ENCODE data around the gene SLC16A13. TPM values are rescaled to one million over a fixed set of nuclear protein-coding genes. Genes with fewer than 3 reads are reported as not detected.

SLC16A13 gene
- total and polyA plus RNA-seq, 2 of the 8 experiments (the other 6 are each of a cell fraction or from before 2014, with no cell fraction given) = 5.4 to 5.8 TPM

DNA sequence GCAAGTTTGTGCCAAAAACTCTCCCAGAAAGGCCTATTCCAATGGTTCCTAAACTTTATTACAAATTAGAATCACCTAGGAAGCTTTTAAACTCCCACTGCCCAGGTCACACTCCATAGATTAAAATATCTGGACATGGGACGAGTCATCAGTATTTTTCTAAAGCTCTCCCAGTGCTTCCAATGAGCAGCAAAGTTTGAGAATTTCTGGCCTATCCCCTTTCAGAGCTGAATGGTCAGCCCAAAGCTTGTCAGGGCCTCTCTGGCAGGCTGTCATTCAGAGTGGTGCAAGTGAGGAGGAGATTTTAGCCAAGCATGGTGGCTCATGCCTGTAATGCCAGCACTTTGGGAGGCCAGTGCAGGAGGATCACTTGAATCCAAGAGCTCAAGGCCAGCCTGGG is 10.6 kb upstream of the SLC16A13 start:
- Histone ChIP-seq H3K4ac (replicated peaks; ENCODE audit: insufficient read length, low read depth, low read length) (no peak overlapping the region), H3K79me1 (ENCODE audit: low read depth, low read length) (no peaks in the 10 kb centered on the region), H2AFZ (ENCODE audit: low read length) (no peak overlapping the region), H3K4me3 (ENCODE audit: extremely low read depth in 1 of 4, insufficient read depth in 2 of 4, low read depth in 3 of 4, low read length in 4 of 4) (no peak overlapping the region), H4K5ac (ENCODE audit: insufficient read length, low read depth, low read length) (no peak overlapping the region), H3K79me2 (ENCODE audit: control insufficient read depth in 1 of 2, insufficient read depth in 2 of 2, low read length in 2 of 2) (no peaks in the 10 kb centered on the region), H3K4me1 (replicated peaks in 1 of 4; ENCODE audit: control insufficient read depth in 3 of 4, insufficient read depth in 4 of 4, low read length in 3 of 4) (peaks cover 0 to 6% (median 3%) of the 10 kb centered on the region in 4 experiments; a peak in 6 of 7 replicates), H4K8ac (ENCODE audit: extremely low read depth, insufficient read depth, low read length) (no peak overlapping the region), H3K23ac (ENCODE audit: insufficient read length) (no peak overlapping the region), H3K56ac (replicated peaks; ENCODE audit: insufficient read length, low read depth, low read length) (no peak overlapping the region), H3K27ac (ENCODE audit: low read depth, low read length) (no peak overlapping the region), H3K23me2 (ENCODE audit: low read depth, low read length) (peaks cover 11% of the 10 kb centered on the region), H3K9me3 (ENCODE audit: insufficient read depth in 2 of 2, low read depth in 1 of 2, low read length in 1 of 2) (no peaks in the 10 kb centered on the region), H3K9ac (replicated peaks in 1 of 4; ENCODE audit: extremely low read depth in 1 of 4, low read depth in 3 of 4, low read length in 3 of 4) (no peak overlapping the region), H2BK5ac (ENCODE audit: low read depth, low read length) (no peak overlapping the region), H3K27me3 (replicated peaks in 1 of 4; ENCODE audit: control insufficient read depth in 3 of 4, extremely low read depth in 1 of 4, insufficient read depth in 3 of 4, low read length in 3 of 4) (peaks cover 0 to 16% (median 14%) of the 10 kb centered on the region in 4 experiments; a peak in 6 of 7 replicates), H2AK5ac (ENCODE audit: low read depth, low read length) (no peak overlapping the region), H2BK12ac (ENCODE audit: low read depth, low read length) (no peak overlapping the region), H3K18ac (ENCODE audit: extremely low read depth, low read length) (no peak overlapping the region), H4K20me1 (replicated peaks in 1 of 2; ENCODE audit: control insufficient read depth in 1 of 2, insufficient read depth in 2 of 2, low read length in 2 of 2) (no peaks in the 10 kb centered on the region), H3K4me2 (ENCODE audit: insufficient read depth in 1 of 2, low read depth in 2 of 2, low read length in 2 of 2) (no peak overlapping the region), H2BK20ac (ENCODE audit: low read length) (no peak overlapping the region), H3K36me3 (ENCODE audit: control insufficient read depth in 2 of 4, insufficient read depth in 4 of 4, low read length in 3 of 4) (peaks cover 0 to 8% (median 3%) of the 10 kb centered on the region in 4 experiments; a peak in 1 of 8 replicates), H2BK120ac (replicated peaks; ENCODE audit: low read depth, low read length) (no peak overlapping the region), H3K14ac (ENCODE audit: insufficient read length) (no peak overlapping the region), H2BK15ac (ENCODE audit: low read length) (no peak overlapping the region), H4K91ac (replicated peaks; ENCODE audit: insufficient read length, low read length) (no peak overlapping the region)
- FAIRE-seq = no peak
- DNase-seq (ENCODE audit: low read depth in 1 of 2, low spot score in 2 of 2) = no peak
- TF ChIP-seq BCL11A (IDR thresholded peaks at IDR 0.05; ENCODE audit: low read depth in 2 of 2, low read length in 2 of 2) (no peak), RAD21 (IDR thresholded peaks at IDR 0.05 in 1 of 2, conservative IDR thresholded peaks at IDR 0.05 in 1 of 2; ENCODE audit: low read depth in 2 of 2, low read length in 2 of 2) (no peak), KDM4A (IDR thresholded peaks at IDR 0.05; ENCODE audit: low read depth, low read length, severe bottlenecking) (no peak), CTBP2 (IDR thresholded peaks at IDR 0.05; ENCODE audit: borderline replicate concordance, insufficient read depth, insufficient read length, low read length) (no peak), EP300 (IDR thresholded peaks at IDR 0.05; ENCODE audit: borderline replicate concordance in 1 of 2, low read depth in 2 of 2, low read length in 2 of 2) (no peak), ZNF274 (IDR thresholded peaks at IDR 0.05; ENCODE audit: borderline replicate concordance, extremely low read depth, low read length) (no peak), TBP (IDR thresholded peaks at IDR 0.05; ENCODE audit: low read depth, low read length) (no peak)
- WGBS, 2 experiments (ENCODE audit: extremely low coverage in 1 of 2, insufficient coverage in 1 of 2, insufficient read length in 1 of 2, insufficient replicate concordance in 2 of 2, low coverage in 1 of 2, low lambda C conversion rate in 2 of 2, missing lambda C conversion rate in 1 of 2) = 71% methylated on average over 1 of the region's 1 CpG; no CpG with 5 or more reads in 1 of the 2 experiments
- CTCF ChIA-PET (ENCODE audit: partially characterized antibody) = interaction anchor here (0.7 to 2.4 kb wide), 5 partner anchors 14 to 152 kb away, joined by 3 to 6 read pairs (median 3); no protein-coding TSS in a partner anchor
- POLR2A ChIA-PET (ENCODE audit: partially characterized antibody) = interaction anchor here (1.3 to 2.7 kb wide), 2 partner anchors 10 to 17 kb away, joined by 5 to 15 read pairs; partner anchors contain the start of gene SLC16A13

All from H1 (cell line).